SK-N-MC (cell line): Measurements from ENCODE around the gene FBXO31.

Source experiments
- FOXP2 ChIP-seq: optimal IDR thresholded peaks from 2 replicates; pipeline ENCODE3; 2011; ENCODE audit warnings: mild to moderate bottlenecking, moderate library complexity; ENCODE audit not compliant: insufficient read depth; ENCODE audit errors: extremely low read length, control extremely low read depth
- POLR2AphosphoS5 ChIP-seq: IDR thresholded peaks from 2 replicates; pipeline ENCODE4 v1.6.1; 2012; ENCODE audit warnings: mild to moderate bottlenecking, low read depth, low read length, borderline replicate concordance

DNA sequence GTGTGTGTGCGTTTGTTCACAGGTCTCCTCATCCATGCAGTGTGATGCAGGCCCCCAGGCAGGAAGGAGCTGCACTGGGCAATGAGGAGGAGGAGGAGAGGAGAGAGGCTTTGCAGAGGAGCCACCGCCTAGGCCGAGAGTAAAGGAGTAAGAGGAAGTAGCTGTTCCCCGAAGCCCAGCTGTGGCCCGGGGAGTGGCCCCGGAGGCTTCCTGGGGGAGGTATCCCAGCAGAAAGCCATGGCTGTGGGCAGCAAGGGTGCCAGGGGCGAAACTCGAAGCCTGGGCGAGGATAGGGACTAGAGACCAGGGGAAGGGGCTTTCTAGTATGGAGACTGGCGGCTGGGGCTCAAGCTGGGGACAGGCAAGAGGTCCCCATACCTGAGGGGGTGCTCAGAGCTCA lies 78.6 kb downstream of the FBXO31 start:
- TF ChIP-seq POLR2AphosphoS5 (no peak), FOXP2 (no peak)
